ENCODE measurements around the gene FXYD7.

FXYD7 gene

GRCh38 chr19:35112995-35113688 lies 29.9 kb upstream of the FXYD7 start:
- DNase-seq = no peak

- peak; percentile 57 for DNase-seq
These were observed 28.5 kb upstream of the FXYD7 start for GRCh38 chr19:35114353-35115176.

- no peak for DNase-seq
These were observed 27.7 kb upstream of the FXYD7 start, which contains the start of gene FXYD3 for GRCh38 chr19:35115177-35115951. Gene FXYD3 (plus strand): TSS chr19:35115823. CDS start chr19:35119377, 3,554 bp downstream.

GRCh38 chr19:35116072-35116801 lies 26.8 kb upstream of the FXYD7 start:
- DNase-seq = no peak

GRCh38 chr19:35117116-35117515 lies 25.9 kb upstream of the FXYD7 start:
- DNase-seq = no peak

GRCh38 chr19:35117799-35118198 lies 25.3 kb upstream of the FXYD7 start:
- DNase-seq = no peak

GRCh38 chr19:35118268-35119020 lies 24.6 kb upstream of the FXYD7 start:
- no peak for DNase-seq

- DNase-seq = no peak
These were observed 24.0 kb upstream of the FXYD7 start for GRCh38 chr19:35119091-35119490.

- no peak for DNase-seq
These were observed 23.4 kb upstream of the FXYD7 start for GRCh38 chr19:35119578-35120155.

- peak; percentile 44 for DNase-seq
These were observed 22.6 kb upstream of the FXYD7 start for GRCh38 chr19:35120492-35120891.

GRCh38 chr19:35120898-35121297 lies 22.2 kb upstream of the FXYD7 start:
- no peak for DNase-seq

- DNase-seq = no peak
These were observed 20.1 kb upstream of the FXYD7 start for GRCh38 chr19:35122687-35123551.

- DNase-seq = no peak
These were observed 19.5 kb upstream of the FXYD7 start for GRCh38 chr19:35123573-35123972.

- DNase-seq = peak; percentile 91
These were observed 18.7 kb upstream of the FXYD7 start for GRCh38 chr19:35124098-35125060.

GRCh38 chr19:35125270-35125717 lies 17.8 kb upstream of the FXYD7 start:
- no peak for DNase-seq

- no peak for DNase-seq
These were observed 17.1 kb upstream of the FXYD7 start for GRCh38 chr19:35125749-35126623.

GRCh38 chr19:35126624-35126959 lies 16.5 kb upstream of the FXYD7 start:
- DNase-seq = no peak

- no peak for DNase-seq
These were observed 15.2 kb upstream of the FXYD7 start for GRCh38 chr19:35127871-35128270.
